ENCODE results near the gene CNBD2.
"Not testable (repeated sequence)": the region's sequence is repeated elsewhere in the genome, so short reads cannot be mapped to it uniquely, and the experiment has no call there.

The CNBD2 gene

GRCh38 chr20:36018208-36018988, 50.0 kb downstream of the CNBD2 start:
- no peak for DNase-seq (ENCODE audit: low read depth in 4 of 4, low spot score in 1 of 4)

GRCh38 chr20:36026131-36026530, 57.7 kb downstream of the CNBD2 start:
- not testable (repeated sequence) for DNase-seq (ENCODE audit: low read depth in 4 of 4, low spot score in 1 of 4)

GRCh38 chr20:36028106-36028808, 59.9 kb downstream of the CNBD2 start:
- no peak for DNase-seq (ENCODE audit: low read depth in 4 of 4, low spot score in 1 of 4)

- no peak for DNase-seq (ENCODE audit: low read depth in 4 of 4, low spot score in 1 of 4)
Observed at GRCh38 chr20:36030149-36030548, 61.8 kb downstream of the CNBD2 start.

- DNase-seq (ENCODE audit: low read depth in 4 of 4, low spot score in 1 of 4), result no peak
Observed at GRCh38 chr20:36031806-36032205, 63.4 kb downstream of the CNBD2 start.

GRCh38 chr20:36034875-36035274, 66.5 kb downstream of the CNBD2 start:
- DNase-seq (ENCODE audit: low read depth in 4 of 4, low spot score in 1 of 4), result no peak

- DNase-seq (ENCODE audit: low read depth in 4 of 4, low spot score in 1 of 4), result no peak
Observed at GRCh38 chr20:36035745-36036144, 67.4 kb downstream of the CNBD2 start.

- DNase-seq (ENCODE audit: low read depth in 4 of 4, low spot score in 1 of 4), result no peak
Observed at GRCh38 chr20:36036688-36037087, 68.3 kb downstream of the CNBD2 start.

- DNase-seq (ENCODE audit: low read depth in 4 of 4, low spot score in 1 of 4), result no peak
Observed at GRCh38 chr20:36040571-36040970, 72.2 kb downstream of the CNBD2 start.

GRCh38 chr20:36043441-36043840, 75.1 kb downstream of the CNBD2 start:
- no peak for DNase-seq (ENCODE audit: low read depth in 4 of 4, low spot score in 1 of 4)

GRCh38 chr20:36043892-36044515, 75.6 kb downstream of the CNBD2 start:
- DNase-seq (ENCODE audit: low read depth in 4 of 4, low spot score in 1 of 4), result no peak

GRCh38 chr20:36045373-36045714, 77.0 kb downstream of the CNBD2 start:
- no peak for DNase-seq (ENCODE audit: low read depth in 4 of 4, low spot score in 1 of 4)

- DNase-seq (ENCODE audit: low read depth in 4 of 4, low spot score in 1 of 4), result not testable (repeated sequence)
Observed at GRCh38 chr20:36046073-36046798, 77.8 kb downstream of the CNBD2 start.

- DNase-seq (ENCODE audit: low read depth in 4 of 4, low spot score in 1 of 4), result not testable (repeated sequence)
Observed at GRCh38 chr20:36049408-36049807, 81.0 kb downstream of the CNBD2 start.

- peak; percentile 87 to 96 (median 88) for DNase-seq (ENCODE audit: low read depth in 4 of 4, low spot score in 1 of 4)
Observed at GRCh38 chr20:36050436-36051317, 82.3 kb downstream of the CNBD2 start.

- DNase-seq (ENCODE audit: low read depth in 4 of 4, low spot score in 1 of 4), result no peak
Observed at GRCh38 chr20:36051318-36052116, 83.1 kb downstream of the CNBD2 start.

- no peak for DNase-seq (ENCODE audit: low read depth in 4 of 4, low spot score in 1 of 4)
Observed at GRCh38 chr20:36052117-36052513, 83.7 kb downstream of the CNBD2 start.

GRCh38 chr20:36053863-36054518, 85.6 kb downstream of the CNBD2 start:
- DNase-seq (ENCODE audit: low read depth in 4 of 4, low spot score in 1 of 4), result not testable (repeated sequence)

GRCh38 chr20:36055145-36055544, 86.8 kb downstream of the CNBD2 start:
- DNase-seq (ENCODE audit: low read depth in 4 of 4, low spot score in 1 of 4), result no peak

All from stimulated activated CD4-positive, alpha-beta T cell treated with anti-CD3 and anti-CD28 coated beads, Interleukin-1b, Interleukin-23, amount 100 ng/mL, for 24 hours (primary cell).